ENCODE measurements around the gene TTBK1. TPM values are rescaled to one million over a fixed set of nuclear protein-coding genes. Genes with fewer than 3 reads are reported as not detected.

TTBK1 gene
- total and polyA plus RNA-seq, 10 of the 15 experiments (the other 5 are each of a cell fraction or from before 2014, with no cell fraction given): 0.05 to 0.27 TPM; not detected in 8

GRCh38 chr6:43299338-43300293 lies 56.3 kb downstream of the TTBK1 start:
- Histone ChIP-seq H3K27me3 (replicated peaks in 1 of 2; ENCODE audit: control insufficient read depth in 2 of 2, insufficient read depth in 2 of 2, low read length in 1 of 2) (no peaks in the 10 kb centered on the region), H3K36me3 (ENCODE audit: control insufficient read depth in 2 of 2, insufficient read depth in 2 of 2, low read length in 1 of 2) (no peaks in the 10 kb centered on the region), H3K27ac (ENCODE audit: control insufficient read depth, insufficient read depth) (no peak overlapping the region), H3K79me2 (ENCODE audit: control insufficient read depth, insufficient read depth, low read length) (no peaks in the 10 kb centered on the region), H3K9ac (ENCODE audit: control insufficient read depth, insufficient read depth, low read length) (no peak overlapping the region), H3K4me1 (ENCODE audit: control insufficient read depth, insufficient read depth, low read length) (no peaks in the 10 kb centered on the region), H3K9me3 (replicated peaks; ENCODE audit: control insufficient read depth, insufficient read depth, low read length) (no peaks in the 10 kb centered on the region; the same call in 2 of the 3 replicates), H3K4me3 (no peak overlapping the region), H3K4me2 (ENCODE audit: control insufficient read depth, insufficient read depth) (no peak overlapping the region), H2AFZ (ENCODE audit: control insufficient read depth, low read depth, low read length) (no peak overlapping the region), H4K20me1 (ENCODE audit: control insufficient read depth, insufficient read depth) (no peaks in the 10 kb centered on the region)
- ChIA-PET POLR2A (no interaction called here), SMC1A (ENCODE audit: uncharacterized antibody, unreplicated experiment) (interaction anchor here (1.0 to 1.1 kb wide), 2 partner anchors 8 to 15 kb away, joined by 3 read pairs; no protein-coding TSS in a partner anchor), RAD21 (ENCODE audit: unreplicated experiment) (interaction anchor here (1.3 to 1.7 kb wide), 2 partner anchors 9 to 38 kb away, joined by 4 to 6 read pairs; partner anchors contain the start of gene CRIP3), CTCF (interaction anchor here (0.7 to 1.9 kb wide), 3 partner anchors 9 to 98 kb away, joined by 3 to 14 read pairs (median 4); partner anchors contain the start of gene CRIP3)
- ATAC-seq (peak; percentile 47; the same call in 2 of the 3 replicates), DNase-seq (ENCODE audit: low read depth, low spot score) (no peak), FAIRE-seq (no peak)
- intact Hi-C loops (cut with micrococcal nuclease; ENCODE audit: unreplicated experiment) (no loop called here), in situ Hi-C loops (cut with MboI) (no loop called here)
- 73% methylated on average over 18 of the region's 18 CpGs for WGBS (ENCODE audit: insufficient coverage, insufficient replicate concordance, low lambda C conversion rate, missing lambda C conversion rate)
- TF ChIP-seq ASH2L (IDR thresholded peaks at IDR 0.05; ENCODE audit: borderline replicate concordance, low read depth) (no peak), SPI1 (IDR thresholded peaks at IDR 0.05; ENCODE audit: borderline replicate concordance, insufficient read depth, low read depth, low read length) (peak; percentile 37; the same call in 1 of the 2 replicates)
- no TSS peak for BruUV-seq (replicated peaks)

- no peak overlapping the region for H3K9ac ChIP-seq (ENCODE audit: control insufficient read depth, insufficient read depth, low read length)
- no peaks in the 10 kb centered on the region for H3K36me3 ChIP-seq (ENCODE audit: control insufficient read depth in 2 of 2, insufficient read depth in 2 of 2, low read length in 1 of 2)
- no TSS peak for BruUV-seq (replicated peaks)
- no peak for ATAC-seq
- no peaks in the 10 kb centered on the region for H3K4me1 ChIP-seq (ENCODE audit: control insufficient read depth, insufficient read depth, low read length)
- ChIA-PET RAD21 (ENCODE audit: unreplicated experiment) (no interaction called here), SMC1A (ENCODE audit: uncharacterized antibody, unreplicated experiment) (interaction anchor here (0.6 kb wide), 1 partner anchor 8 kb away, joined by 4 read pairs; the partner anchor contains the start of gene CRIP3), CTCF (interaction anchor here (1.0 kb wide), 1 partner anchor 54 kb away, joined by 3 read pairs; no protein-coding TSS in a partner anchor), POLR2A (interaction anchor here (0.6 kb wide), 1 partner anchor 182 kb away, joined by 4 read pairs; no protein-coding TSS in a partner anchor)
- intact Hi-C loops (cut with micrococcal nuclease; ENCODE audit: unreplicated experiment) (no loop called here), in situ Hi-C loops (cut with MboI) (no loop called here)
- no peak for FAIRE-seq
- no peaks in the 10 kb centered on the region for H4K20me1 ChIP-seq (ENCODE audit: control insufficient read depth, insufficient read depth)
- H2AFZ ChIP-seq (ENCODE audit: control insufficient read depth, low read depth, low read length): no peak overlapping the region
- TF ChIP-seq ZNF384 (IDR thresholded peaks at IDR 0.05; ENCODE audit: borderline replicate concordance, low read depth, low read length) (no peak), CREM (IDR thresholded peaks at IDR 0.05; ENCODE audit: low read depth) (no peak), CEBPZ (IDR thresholded peaks at IDR 0.05; ENCODE audit: low read depth, low read length) (no peak), TCF7 (IDR thresholded peaks at IDR 0.05; ENCODE audit: borderline replicate concordance) (no peak), SREBF2 (IDR thresholded peaks at IDR 0.05; ENCODE audit: low read length) (no peak), NR2C1 (IDR thresholded peaks at IDR 0.05) (no peak), NFYB (IDR thresholded peaks at IDR 0.05; ENCODE audit: insufficient read depth, low read depth, low read length) (no peak)
- no peak overlapping the region for H3K4me3 ChIP-seq
- WGBS (ENCODE audit: insufficient coverage, insufficient replicate concordance, low lambda C conversion rate, missing lambda C conversion rate): 79% methylated on average over 15 of the region's 15 CpGs
- no peak overlapping the region for H3K4me2 ChIP-seq (ENCODE audit: control insufficient read depth, insufficient read depth)
- DNase-seq (ENCODE audit: low read depth, low spot score): no peak
- H3K9me3 ChIP-seq (replicated peaks; ENCODE audit: control insufficient read depth, insufficient read depth, low read length): no peaks in the 10 kb centered on the region
- H3K27ac ChIP-seq (ENCODE audit: control insufficient read depth, insufficient read depth): no peak overlapping the region
- no peaks in the 10 kb centered on the region for H3K27me3 ChIP-seq (replicated peaks in 1 of 2; ENCODE audit: control insufficient read depth in 2 of 2, insufficient read depth in 2 of 2, low read length in 1 of 2)
- H3K79me2 ChIP-seq (ENCODE audit: control insufficient read depth, insufficient read depth, low read length): no peaks in the 10 kb centered on the region
Measured at GRCh38 chr6:43301081-43301870, 58.0 kb downstream of the TTBK1 start.

Data from GM12878 (cell line).